SK-N-DZ (cell line): ENCODE measurements around the gene AJAP1.

Source experiments
- DNase-seq: peaks from one replicate; pipeline ENCODE4 v3.0.0-alpha.2; 2015; ENCODE audit warnings: low spot score

The AJAP1 gene

GRCh38 chr1:4768553-4768952 lies 114.1 kb downstream of the AJAP1 start:
- no peak for DNase-seq

- no peak for DNase-seq
Measured at GRCh38 chr1:4769516-4770280, 115.3 kb downstream of the AJAP1 start.

- no peak for DNase-seq
Measured at GRCh38 chr1:4770713-4771112, 116.3 kb downstream of the AJAP1 start.

- DNase-seq = no peak
Measured at GRCh38 chr1:4771267-4771666, 116.9 kb downstream of the AJAP1 start.

- DNase-seq = no peak
Measured at GRCh38 chr1:4771721-4772120, 117.3 kb downstream of the AJAP1 start.

GRCh38 chr1:4772294-4773010 lies 118.0 kb downstream of the AJAP1 start:
- no peak for DNase-seq

- DNase-seq = no peak
Measured at GRCh38 chr1:4773226-4773625, 118.8 kb downstream of the AJAP1 start.

- no peak for DNase-seq
Measured at GRCh38 chr1:4775506-4775905, 121.1 kb downstream of the AJAP1 start.

- no peak for DNase-seq
Measured at GRCh38 chr1:4778056-4778455, 123.6 kb downstream of the AJAP1 start.

GRCh38 chr1:4781646-4782045 lies 127.2 kb downstream of the AJAP1 start:
- DNase-seq = no peak

GRCh38 chr1:4784761-4785160 lies 130.4 kb downstream of the AJAP1 start:
- no peak for DNase-seq

- no peak for DNase-seq
Measured at GRCh38 chr1:4786055-4786454, 131.6 kb downstream of the AJAP1 start.

- no peak for DNase-seq
Measured at GRCh38 chr1:4787551-4787950, 133.1 kb downstream of the AJAP1 start.

- DNase-seq = no peak
Measured at GRCh38 chr1:4792565-4792964, 138.2 kb downstream of the AJAP1 start.

- DNase-seq = no peak
Measured at GRCh38 chr1:4794020-4794780, 139.8 kb downstream of the AJAP1 start.

- no peak for DNase-seq
Measured at GRCh38 chr1:4796161-4797015, 142.0 kb downstream of the AJAP1 start.

- DNase-seq = no peak
Measured at GRCh38 chr1:4797016-4797410, 142.6 kb downstream of the AJAP1 start.

GRCh38 chr1:4797429-4797828 lies 143.0 kb downstream of the AJAP1 start:
- no peak for DNase-seq

GRCh38 chr1:4801192-4801924 lies 146.9 kb downstream of the AJAP1 start:
- no peak for DNase-seq

GRCh38 chr1:4802024-4802423 lies 147.6 kb downstream of the AJAP1 start:
- DNase-seq = no peak

GRCh38 chr1:4803335-4803734 lies 148.9 kb downstream of the AJAP1 start:
- no peak for DNase-seq
